ENCODE data around the gene PIEZO2.

PIEZO2 gene

DNA sequence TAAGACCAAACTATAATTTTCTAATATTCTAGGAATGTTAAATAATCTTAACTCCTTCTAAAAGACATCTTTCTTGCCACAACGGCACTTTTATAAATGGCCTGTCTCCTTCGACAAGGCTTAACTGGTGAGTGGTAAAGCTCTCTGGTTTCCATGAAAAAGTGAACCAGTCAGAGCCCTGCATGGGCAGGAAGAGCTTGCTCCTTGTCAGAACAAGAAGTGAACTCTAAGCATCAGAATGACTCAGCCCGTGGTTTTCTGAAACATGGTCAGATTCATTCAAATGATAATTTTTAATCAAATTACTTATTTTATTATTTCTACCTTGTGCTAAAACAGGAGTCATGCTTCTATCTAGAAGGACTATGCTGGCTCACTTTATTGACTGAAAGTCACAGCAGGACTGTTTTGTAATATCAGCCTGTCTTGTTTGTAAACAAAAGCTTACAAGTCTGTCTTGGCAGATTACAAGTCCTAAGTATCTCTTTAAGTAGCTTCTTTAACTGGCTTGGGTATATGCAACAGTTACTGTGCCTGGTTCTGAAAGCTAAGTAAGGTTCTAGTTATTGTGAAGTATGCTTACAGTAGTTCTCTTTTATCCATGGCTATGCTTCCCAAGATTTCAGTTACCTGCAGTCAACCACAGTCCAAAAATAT is 378.2 kb downstream of the PIEZO2 start:
- no peak for DNase-seq

DNA sequence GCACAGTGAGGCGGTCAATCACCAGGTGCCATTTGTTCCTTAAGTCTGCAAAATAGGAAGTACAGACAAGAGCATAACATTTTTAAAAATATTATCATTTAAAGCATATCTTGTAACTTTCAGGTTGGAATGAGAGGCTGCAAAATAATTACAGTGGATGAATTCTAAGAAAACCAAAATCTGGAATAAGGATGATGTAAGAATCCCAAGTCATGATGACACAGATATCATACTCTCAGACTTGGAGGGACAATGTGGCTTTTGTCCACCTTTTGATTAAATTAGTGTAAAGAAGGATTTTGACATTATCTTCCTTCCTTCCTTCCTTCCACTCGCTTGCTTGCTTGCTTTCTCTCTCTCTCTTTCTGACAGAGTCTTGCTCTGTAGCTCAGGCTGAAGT is 379.1 kb downstream of the PIEZO2 start:
- DNase-seq = no peak

DNA sequence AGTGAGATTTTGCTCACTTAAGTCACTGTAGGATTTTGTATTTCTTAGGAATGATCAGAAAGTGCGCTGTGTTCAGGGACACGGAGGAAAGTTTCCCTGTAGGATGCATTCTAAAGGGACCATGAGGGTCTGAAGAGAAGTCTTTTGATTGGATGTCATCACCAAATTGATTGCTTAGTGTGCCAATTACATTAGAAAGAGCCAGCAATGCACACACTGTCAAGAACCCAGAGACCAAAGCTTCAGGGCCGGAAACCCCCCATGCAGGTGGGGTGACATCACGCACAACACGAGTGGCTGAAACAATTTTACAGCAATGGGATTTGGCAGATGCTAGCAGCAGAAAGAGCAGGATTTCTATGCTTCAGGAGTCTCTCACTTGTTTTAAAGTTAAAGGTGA is 381.1 kb downstream of the PIEZO2 start:
- DNase-seq = no peak

DNA sequence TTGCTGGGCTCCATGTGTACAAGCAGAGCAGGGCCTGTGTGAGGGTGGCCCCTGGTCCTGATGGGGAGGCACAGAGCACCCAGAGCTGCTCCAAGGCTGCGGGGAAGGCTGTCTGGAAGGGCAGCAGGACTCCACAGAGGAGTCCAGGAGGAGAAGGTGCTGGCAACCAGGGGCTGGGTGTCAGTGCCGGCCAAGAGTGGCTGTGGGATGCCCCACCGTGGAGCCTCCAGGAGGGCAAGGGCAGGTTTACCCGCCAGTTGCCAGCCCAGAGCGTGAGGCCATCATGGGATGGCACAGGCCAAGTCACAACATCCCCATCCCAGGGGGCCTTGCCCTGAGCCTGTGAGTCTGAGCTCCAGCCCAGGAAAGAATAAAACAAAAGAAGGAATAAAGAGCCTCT is 381.7 kb downstream of the PIEZO2 start:
- DNase-seq = no peak

DNA sequence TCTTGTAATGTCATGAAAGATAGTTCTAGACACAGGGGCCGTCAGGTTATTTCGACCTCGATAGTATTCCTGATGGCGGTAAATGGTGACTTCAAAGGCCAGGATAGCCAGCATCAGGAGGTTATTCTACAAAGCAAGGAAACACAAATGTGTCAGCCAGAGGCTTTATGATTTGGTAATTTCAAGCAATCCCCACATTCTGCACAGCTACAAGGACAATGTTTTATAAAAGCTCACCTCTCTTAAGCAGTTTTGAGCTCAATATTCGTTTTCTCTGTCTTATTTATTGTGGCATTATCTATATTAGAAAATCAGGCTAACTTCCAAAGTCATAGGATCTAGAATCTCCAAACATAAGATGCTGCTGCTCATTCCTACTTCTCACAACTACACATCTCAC is 388.4 kb downstream of the PIEZO2 start:
- DNase-seq = no peak

DNA sequence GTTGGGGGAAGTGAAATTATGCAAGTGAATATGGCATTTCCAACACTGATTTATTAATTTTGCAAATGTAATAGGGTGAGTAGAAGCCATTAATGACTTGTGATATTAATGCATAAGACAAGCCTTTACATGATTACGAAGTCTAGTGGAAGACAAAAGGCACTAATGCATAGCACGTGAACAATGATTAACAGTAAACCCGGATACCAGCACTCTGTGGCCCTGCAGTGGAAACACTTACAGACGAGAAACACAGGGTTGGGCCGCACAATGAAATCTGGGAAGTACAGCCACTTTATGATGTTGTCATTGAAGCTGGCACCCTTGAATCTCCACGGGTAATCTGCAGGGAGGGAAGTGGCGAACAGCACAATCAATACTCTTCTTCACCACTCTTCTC is 390.1 kb downstream of the PIEZO2 start:
- no peak for DNase-seq

DNA sequence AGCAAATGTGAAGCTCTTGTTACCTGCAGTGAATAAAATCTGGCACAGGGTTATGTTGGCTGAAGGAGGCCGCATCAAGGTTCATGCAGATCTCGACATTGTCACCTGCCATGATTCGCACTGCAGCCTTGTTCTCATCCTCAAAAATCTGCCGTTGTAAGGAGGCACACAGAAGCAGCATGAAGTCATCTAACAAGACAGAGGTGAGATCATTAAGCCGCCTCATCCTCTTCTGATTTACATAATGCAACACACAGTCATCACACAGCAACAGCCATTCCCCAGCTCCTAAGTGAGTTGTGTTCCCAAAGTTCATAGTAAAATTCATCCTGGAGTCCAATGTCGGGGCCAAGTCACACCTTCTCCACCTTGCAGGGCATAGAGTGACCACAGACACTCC is 391.4 kb downstream of the PIEZO2 start:
- no peak for DNase-seq

DNA sequence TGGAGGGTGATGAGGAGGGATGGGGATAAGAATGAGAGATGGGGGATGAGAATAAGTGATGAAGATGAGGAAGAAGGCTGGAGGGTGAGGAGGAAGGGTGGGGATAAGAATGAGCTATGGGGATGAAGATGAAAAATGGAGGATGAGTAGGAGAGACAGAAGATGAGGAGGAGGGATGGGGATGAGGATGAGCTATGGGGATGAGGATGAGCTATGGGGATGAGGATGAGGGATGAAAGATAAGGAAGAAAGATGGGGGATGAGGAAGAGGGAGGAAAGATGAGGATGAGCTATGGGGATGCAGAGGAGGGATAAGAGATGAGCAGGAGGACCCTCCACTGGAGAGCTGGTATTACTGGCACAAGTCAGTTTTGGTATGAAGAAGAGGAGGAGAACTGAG is 392.0 kb downstream of the PIEZO2 start:
- no peak for DNase-seq

DNA sequence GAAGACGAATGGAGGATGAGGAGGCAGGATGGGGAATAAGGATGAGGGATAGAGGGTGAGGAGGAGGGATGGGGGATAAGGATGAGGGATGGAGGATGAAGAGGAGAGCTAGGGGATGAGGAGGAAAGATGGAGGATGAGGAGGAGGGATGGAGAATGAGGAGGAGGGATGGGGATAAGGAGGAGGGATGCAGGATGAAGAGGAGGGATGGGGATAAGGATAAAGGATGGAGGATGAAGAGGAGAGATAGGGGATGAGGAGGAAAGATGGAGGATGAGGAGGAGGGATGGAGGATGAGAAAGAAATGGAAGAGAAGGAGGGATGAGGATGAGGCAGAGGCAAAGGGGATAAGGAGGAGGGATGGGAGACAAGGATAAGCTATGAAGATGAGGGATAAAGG is 393.5 kb downstream of the PIEZO2 start:
- no peak for DNase-seq

DNA sequence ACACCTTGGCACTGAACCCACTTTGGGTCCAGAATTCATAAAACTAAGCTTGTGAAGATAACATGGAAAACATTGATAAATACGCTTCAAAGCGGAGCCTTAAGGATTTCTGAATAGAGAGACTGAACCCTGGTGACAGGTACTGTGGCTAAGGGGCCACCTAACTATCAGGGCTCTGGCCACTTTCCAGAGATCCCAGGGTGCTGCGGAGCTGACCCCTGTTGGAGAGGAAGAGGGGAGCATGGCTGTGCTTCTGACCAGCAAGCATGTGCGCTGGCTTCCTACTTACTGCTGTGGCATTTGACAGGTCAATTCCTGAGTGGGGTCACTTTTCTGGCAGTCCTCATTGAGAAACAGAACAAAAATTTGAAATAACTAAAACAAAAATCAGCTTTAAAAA is 395.2 kb downstream of the PIEZO2 start:
- DNase-seq = no peak

DNA sequence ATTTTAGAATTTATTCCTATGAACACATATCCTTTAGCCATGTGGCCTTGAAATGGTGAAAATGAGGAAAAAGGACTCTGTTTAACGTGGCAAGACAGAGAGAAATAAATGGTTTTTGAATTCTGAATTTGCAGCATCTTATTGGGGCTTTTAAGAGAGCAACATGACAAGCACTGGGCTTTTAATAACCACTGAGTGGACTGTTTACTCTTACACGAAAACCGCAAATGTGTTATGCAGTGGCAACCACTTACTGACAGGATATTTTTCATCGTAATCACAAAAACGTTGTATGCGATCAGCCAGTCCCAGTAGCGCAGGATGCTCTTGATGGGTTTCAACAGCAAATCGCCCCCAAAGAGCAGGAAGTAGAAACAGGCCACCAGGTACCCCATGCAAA is 397.0 kb downstream of the PIEZO2 start:
- DNase-seq = no peak

DNA sequence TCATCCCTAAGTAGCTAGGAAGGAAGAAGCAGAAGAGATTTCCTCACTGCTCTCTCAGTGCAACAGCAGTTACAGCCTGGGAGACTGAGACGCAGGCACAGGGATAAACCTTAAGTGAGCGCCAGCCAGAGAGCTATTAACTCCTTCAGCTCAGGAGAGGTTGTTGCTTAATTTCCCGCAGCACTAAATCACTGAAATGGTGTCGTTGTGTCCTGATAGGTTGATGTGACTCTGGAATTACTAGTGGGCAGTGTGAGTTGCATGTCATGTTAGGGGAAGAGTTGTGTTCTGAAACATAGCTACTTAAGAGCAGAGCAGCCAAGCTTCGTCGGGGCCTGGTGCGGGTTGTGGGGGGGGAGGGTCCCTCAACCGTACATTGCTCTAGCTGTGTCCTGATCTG is 397.7 kb downstream of the PIEZO2 start:
- DNase-seq = no peak

DNA sequence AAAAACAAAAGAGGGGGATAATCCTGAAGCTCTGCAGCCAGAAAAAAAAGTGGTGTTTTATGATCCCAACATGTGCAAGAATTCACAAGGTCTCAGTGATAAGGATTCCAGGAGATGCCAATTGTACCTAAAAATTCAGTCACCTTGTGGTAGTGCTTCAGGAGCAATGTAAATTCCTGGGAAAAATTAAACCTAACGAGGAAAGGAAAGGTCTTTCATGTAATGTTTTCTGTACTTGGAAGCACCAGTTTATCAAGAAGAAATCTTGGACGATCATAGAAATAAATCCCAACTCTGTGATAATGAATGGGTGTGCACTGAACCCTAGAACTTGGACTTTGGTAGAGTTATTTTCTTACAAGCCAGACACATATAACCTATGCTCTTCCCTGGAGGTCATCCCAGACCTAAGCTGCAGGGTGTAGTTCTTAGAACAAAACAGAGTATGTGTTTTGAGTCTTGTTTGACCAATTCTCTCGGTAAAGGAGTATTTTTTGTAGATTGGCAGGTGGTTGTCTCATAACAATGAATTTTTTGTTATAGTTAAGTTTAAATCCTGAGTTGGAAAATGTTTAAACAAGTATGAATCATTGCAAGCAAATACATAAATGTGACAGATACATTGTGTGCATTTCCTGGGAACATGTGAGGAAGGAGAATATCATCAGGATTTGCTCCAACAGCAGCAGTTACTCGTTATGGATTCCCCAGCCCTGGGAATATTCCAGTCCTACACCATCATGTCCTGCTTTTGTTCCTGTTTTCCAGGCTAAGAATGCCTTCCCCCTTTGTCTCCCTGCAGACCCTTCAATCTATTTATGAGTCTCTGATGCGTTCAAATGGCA is 399.0 kb downstream of the PIEZO2 start:
- no peak for DNase-seq

DNA sequence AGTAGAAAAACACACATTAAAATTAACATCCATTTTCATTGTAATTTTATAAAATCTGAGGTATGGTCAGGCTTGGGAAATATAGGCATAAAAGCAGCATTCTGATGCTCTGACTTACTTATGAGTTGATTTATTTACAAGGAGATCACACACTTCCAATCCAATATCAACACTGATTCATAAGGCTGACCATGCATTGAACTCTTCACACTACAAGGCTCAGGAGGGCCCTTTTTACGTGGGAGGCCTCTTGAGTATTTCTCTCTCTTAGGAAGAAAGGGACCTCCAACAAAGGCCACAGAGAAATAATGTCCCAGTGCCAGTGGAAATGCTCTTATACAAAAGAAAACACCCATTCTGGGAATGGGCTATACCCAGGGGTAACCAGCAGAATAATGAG is 400.7 kb downstream of the PIEZO2 start:
- no peak for DNase-seq

DNA sequence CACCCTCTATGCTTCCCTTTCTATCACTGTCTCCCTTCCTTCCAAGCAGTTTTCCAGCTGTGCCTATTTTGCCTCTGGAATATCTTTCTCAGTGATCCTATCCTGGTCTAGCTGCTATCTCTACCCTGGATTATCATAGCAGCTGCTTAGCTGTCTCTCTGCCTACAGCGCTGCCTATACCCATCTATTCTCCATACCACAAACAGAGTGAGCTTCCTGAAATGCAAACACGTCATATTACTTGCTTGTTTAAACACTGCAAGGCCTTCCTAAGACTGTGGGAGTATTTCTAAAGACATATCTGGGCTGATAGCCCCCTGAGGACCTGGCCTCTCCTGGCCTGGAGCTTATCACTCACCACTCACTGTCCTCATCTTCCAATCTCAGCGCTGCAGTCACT is 403.4 kb downstream of the PIEZO2 start:
- no peak for DNase-seq

DNA sequence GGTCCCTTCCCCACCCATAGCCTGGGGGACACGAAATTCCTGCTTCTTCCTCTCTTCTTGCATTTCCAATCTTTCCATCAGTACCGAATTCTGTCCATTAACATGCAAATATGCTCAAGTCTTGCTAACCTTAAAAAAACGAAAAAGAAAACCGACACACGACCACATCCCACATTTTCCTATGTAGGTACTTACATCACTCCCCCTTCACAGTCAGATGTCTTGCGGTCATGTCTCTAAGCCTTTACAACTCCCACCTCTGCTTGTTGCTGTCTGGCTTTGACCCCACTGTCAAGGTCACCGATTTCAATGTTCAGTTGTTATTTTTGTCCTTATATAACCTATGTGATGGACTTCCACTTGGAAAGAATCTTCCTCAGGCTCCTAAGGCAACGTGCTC is 404.1 kb downstream of the PIEZO2 start:
- DNase-seq = no peak

DNA sequence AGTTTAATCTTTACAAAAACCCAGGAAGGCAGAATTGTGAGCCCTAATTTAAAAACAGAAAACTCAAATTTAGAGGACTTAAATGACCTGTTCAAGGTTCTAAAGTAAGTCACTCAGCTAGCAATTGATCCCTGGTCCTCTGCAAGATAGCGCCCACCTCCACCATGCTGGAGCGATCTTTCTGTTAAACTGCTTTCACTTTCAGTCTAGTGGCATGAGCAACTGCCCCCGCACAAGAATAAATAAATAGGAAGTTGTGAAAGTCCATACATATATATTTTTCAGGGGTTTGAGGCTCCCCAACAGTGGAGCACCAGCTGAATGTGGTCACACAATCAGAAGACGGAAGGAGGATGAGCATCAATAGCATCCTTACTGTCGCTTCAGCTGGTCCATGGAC is 405.6 kb downstream of the PIEZO2 start:
- no peak for DNase-seq

DNA sequence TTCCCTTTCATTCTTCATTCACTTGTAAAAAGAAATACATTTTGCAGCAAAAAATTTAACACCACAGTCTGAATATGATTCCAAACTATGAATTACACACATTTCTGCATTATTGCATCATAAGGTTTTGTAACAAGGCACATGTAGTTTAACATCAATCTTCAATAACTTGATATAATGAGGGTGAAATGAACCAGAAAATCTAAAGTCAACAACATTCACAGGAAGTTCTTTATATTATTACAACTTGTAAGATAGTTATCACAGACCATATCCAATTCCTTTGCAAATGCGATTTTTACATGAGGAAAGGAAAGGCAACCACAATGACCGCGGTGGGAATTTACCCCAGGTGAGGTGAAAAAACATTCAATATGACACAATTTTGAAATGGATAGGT is 410.2 kb downstream of the PIEZO2 start:
- no peak for DNase-seq

DNA sequence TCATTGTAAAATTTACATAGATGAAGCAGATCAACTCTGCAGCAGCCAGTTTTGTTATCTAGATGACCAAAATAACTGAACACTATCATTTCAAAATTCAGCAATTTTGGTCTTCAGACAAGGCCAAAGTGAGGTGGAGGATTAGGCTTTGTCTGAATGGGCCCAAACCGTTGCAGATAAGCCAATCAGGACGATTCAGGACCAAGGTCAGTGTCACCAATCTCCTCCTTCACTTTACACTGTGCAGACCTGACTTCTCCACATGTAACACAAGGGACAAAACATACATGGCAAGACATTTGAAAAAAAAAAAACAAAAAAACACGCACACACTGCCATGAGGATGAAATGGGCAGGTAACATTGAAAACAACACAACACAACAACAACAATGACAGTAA is 412.4 kb downstream of the PIEZO2 start:
- no peak for DNase-seq

DNA sequence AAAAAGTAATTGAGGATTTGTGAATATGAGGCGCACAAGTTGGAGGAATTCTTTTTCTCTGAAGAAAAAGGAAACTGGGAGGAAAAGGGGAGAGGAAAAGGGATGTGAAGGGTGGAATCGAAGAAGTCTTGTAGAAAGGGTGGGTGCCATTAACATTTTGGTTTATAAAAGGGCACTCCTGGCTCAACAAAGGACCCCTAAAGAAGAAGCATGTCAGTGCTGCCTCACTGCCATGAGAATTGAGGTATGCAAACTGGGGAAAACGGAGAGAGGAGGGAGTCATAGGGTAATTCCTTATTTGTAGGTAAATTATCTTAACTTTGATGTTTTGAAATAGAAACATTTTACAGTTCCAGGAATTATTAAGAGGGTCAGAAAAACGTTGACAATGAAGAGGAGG is 416.4 kb downstream of the PIEZO2 start:
- DNase-seq = no peak

DNA sequence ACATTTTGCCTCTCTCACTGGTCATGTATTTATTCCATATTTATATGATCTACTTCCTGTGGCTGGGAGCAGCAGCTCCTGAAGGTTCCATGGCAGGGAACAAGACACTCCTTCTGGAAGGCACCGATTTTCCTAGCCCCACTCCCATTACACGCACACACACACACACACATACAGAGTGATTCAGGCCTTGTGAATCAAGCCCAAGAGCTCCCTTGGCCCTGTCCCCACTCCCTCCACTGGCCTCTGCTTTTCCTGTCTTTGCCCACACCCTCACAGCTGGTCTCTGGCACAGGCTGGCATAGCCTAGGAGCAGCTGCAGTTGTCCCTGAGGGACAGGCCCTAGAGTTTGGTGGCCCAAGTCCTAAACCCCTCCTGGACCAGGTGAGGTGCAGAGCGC is 421.9 kb downstream of the PIEZO2 start:
- DNase-seq = no peak

DNA sequence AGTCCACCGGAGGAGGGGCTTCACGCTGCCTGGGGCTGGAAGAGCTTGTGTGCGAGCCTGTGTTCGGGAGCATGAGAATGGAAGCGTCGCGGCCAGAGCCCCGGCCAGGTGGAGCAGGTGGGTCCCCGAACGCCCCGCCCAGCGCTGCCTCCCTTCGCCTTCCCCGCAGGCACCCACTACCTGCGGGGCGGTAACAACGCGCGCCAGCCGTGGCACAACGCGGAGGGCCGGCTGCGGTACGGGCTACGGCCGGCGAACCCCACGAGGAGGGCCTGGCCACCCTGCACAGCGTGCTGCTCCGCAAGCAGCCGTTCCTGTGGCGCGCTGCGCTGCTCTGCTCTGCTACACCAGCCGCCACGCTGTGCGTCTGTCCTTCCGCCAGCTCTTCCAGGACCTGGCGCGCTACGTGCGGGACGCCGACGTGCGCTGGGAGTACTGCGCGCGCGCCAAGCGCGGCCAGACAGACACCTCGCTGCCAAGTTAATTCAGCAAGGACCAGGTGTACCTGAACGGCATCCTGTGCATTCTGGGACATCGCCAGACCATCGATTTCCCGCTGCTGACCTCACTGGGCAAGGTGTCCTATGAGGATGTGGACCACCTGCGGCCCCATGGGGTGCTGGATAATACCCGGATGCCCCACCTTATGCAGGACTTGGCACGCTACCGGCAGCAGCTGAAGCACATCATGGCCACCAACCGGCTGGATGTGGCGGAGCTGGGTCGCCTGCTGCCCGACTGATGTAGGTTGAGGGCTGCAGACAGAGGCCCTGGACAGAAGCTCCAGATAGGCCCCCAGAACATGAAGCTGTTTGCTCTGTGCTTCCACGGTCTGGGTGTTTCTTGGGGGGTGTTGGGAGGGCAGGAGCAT is 422.9 kb downstream of the PIEZO2 start:
- DNase-seq = no peak

DNA sequence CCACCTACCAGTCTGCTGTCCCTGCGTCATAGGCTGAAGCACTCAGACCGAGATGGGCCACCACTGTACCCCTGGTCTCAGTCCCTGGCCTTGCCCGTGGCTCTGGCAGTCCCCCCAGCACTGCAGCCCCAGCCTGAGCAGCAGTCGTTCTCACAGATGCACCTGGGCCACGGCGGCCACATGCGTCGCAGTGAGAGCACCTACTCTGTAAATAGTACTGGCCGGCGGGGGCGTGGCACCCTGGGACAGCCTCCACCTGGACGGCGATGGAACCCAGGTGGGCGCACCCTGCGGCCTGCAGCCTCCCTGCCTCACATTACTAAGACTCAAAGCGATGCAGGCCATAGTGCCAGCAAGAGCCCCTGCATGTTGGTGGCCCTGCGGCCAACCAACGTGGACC is 424.7 kb downstream of the PIEZO2 start:
- DNase-seq = no peak

DNA sequence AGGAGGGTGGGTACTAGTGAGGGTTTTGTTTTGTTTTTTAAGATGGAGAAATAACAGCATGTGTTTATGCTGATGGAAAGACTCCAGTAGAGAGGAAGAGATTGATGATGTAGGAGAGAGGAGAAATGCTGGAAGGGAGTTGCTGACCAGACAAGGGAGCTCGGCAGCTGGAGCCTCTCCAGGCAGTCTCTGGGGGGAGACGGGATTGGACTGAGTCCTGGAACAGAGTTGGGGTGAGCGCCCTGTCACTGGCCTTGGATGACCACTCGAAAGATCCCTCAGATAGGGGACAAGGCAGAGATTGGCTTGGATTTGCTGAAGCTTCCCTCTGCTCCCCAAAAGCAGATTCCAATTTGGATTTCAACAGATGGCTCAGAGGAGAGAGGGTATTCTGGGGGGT is 425.9 kb downstream of the PIEZO2 start:
- DNase-seq = no peak

Measured in activated naive CD4-positive, alpha-beta T cell treated with Interleukin-2 at 50 U/mL for 16 hours (primary cell).